Muscle layer of duodenum (tissue), 2 donors: Measurements from ENCODE around the gene UBE2I.
A peak's percentile ranks its signal among the peaks of the same experiment; 100 is the strongest.
"Not testable (repeated sequence)": the region's sequence is repeated elsewhere in the genome, so short reads cannot be mapped to it uniquely, and the experiment has no call there.

ENCODE experiments used
- H3K27ac ChIP-seq: one replicate; pipeline ENCODE4 v1.7.0; 2013; ENCODE audit warnings: mild to moderate bottlenecking, low read length
- H3K27me3 ChIP-seq: one replicate; pipeline ENCODE4 v1.7.0; 2013; ENCODE audit warnings: low read depth, mild to moderate bottlenecking, control low read depth, low read length
- H3K36me3 ChIP-seq, 2 donors: one replicate each; pipeline ENCODE4 v1.7.0; 2013; ENCODE audit warnings: low read length in 2 of 2, control low read depth in 1 of 2, mild to moderate bottlenecking in 1 of 2; ENCODE audit not compliant: insufficient read depth in 2 of 2, control insufficient read depth in 1 of 2
- H3K4me1 ChIP-seq, 2 donors: one replicate each; pipeline ENCODE4 v1.7.0; 2013; ENCODE audit warnings: low read length in 2 of 2, mild to moderate bottlenecking in 2 of 2, control low read depth in 1 of 2, moderate library complexity in 1 of 2; ENCODE audit not compliant: insufficient read depth in 2 of 2, control insufficient read depth in 1 of 2
- H3K4me3 ChIP-seq, 2 donors: one replicate each; pipeline ENCODE4 v1.7.0; 2013; ENCODE audit warnings: low read length in 2 of 2, low read depth in 1 of 2, mild to moderate bottlenecking in 1 of 2
- H3K9me3 ChIP-seq, 2 donors: one replicate each; pipeline ENCODE4 v1.7.0; 2013; ENCODE audit warnings: low read length in 2 of 2, control low read depth in 1 of 2, mild to moderate bottlenecking in 1 of 2; ENCODE audit not compliant: control insufficient read depth in 1 of 2
- donor health status: healthy.

Gene UBE2I

DNA sequence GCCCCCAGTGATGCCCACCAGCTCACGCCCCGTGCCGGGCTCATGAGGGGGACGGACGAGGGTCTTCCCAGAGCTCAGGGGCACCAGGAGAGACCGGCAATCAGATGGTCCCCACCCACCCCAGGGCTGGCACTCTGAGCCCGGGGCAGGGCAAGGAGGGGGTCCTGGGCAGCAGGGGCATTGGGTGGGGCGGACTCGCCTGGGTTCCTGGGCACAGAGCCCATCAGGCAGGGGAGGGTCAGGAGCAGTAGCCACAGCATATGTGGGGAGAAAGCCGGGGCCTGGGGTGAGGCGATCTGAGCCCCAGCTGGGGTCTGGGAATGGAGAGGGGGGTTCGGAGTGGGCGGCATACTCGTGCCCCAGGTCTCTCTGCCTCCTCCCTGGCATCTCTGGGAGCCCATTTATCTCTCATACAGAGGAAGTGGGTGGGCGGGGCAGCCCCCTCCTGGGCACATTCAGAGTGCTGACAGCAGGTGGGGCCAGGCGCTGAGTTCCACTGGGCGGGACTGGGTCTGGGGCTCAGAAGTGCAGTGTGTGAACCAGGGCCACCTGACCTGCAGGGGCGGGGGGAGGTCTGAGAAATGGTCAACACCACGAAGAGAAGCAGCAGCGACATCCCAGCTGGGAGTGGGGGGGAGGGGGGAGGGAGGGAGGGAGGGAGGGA, 20.5 kb upstream of the UBE2I start:
- H3K4me1 ChIP-seq, result no peaks in the 10 kb centered on the region
- no peak overlapping the region for H3K27ac ChIP-seq
- no peaks in the 10 kb centered on the region for H3K9me3 ChIP-seq
- H3K4me3 ChIP-seq, result no peak overlapping the region
- no peaks in the 10 kb centered on the region for H3K36me3 ChIP-seq
- H3K27me3 ChIP-seq, result peaks cover 24% of the 10 kb centered on the region

DNA sequence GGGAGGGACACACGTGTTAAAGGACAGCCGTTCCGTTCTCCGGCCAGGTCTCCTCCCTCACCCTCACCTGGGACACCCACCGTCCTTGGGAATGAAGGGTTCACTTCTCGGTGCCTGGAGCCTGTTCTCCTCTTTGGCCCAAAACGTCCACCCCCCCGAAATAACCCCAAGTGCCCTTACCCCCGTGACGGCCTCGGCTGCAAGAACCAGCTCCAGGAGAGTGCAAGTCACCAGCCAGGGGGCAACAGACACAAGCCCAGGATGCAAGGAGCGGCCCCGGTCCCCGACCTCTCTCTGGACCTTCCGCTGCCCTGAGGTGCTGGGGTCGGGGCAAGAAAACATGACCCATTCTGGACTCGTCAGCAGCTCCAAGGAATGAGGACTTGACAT, 20.0 kb upstream of the UBE2I start:
- H3K9me3 ChIP-seq, result no peaks in the 10 kb centered on the region
- no peaks in the 10 kb centered on the region for H3K4me1 ChIP-seq
- H3K4me3 ChIP-seq, result no peak overlapping the region
- no peaks in the 10 kb centered on the region for H3K36me3 ChIP-seq
- peaks cover 24% of the 10 kb centered on the region for H3K27me3 ChIP-seq
- H3K27ac ChIP-seq, result no peak overlapping the region

DNA sequence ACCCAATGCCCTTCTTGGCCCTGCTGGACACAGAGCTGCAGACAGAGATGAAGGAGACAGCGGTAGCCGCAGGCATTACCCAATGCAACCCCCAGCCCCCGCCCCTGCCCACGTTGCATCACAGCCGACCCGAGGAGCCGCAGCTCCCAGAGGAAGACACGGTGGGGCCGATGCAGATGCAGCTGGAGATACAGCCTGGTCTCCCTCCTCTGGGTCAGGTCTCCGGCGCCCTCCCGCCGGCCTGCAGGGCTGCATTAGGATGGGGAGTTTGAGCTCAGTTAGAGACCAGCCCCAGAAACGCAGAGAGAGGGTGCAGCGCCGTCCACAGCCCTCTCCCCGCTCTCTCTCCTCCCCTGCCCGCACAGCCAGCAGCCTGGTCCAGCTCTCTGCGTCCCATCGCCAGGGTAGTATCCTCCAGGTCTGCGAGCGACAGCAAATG, 19.4 kb upstream of the UBE2I start:
- Histone ChIP-seq H3K27me3 (peaks cover 24% of the 10 kb centered on the region), H3K36me3 (no peaks in the 10 kb centered on the region), H3K4me3 (no peak overlapping the region), H3K4me1 (no peaks in the 10 kb centered on the region), H3K27ac (no peak overlapping the region), H3K9me3 (no peaks in the 10 kb centered on the region)

DNA sequence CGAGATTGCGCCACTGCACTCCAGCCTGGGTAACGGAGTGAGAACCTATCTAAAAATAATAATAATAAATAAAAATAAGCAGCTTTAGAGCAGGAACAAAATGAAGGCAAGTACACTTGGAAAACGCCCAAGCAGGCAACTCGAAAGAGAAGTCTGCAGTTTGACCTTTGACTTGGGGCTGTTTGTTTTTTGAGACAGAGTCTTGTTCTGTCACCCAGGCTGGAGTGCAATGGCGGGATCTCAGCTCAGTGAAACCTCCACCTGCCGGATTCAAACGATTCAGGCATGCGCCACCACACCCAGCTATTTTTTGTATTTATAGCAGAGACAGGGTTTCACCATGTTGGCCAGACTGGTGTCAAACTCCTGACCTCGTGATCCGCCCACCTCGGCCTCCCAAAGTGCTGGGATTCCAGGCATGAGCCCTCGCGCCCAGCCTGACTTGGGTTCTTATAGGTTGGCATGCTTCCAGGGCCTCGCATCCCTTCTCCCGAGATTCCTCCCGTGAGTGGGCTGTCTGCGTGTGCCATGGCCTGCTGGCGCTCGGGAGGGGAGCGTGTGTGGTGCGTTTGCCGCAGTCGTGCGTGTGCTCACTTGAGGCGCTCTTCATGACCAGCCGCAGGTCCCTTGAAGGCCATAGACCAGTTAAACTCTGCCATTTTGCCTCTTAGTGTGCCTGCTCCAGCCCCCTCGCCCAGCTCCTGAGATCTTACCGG, 18.4 kb upstream of the UBE2I start:
- H3K36me3 ChIP-seq, result no peaks in the 10 kb centered on the region
- H3K27me3 ChIP-seq, result peaks cover 18% of the 10 kb centered on the region
- no peak overlapping the region for H3K27ac ChIP-seq
- H3K4me1 ChIP-seq, result no peaks in the 10 kb centered on the region
- H3K9me3 ChIP-seq, result no peaks in the 10 kb centered on the region
- H3K4me3 ChIP-seq, result no peak overlapping the region

DNA sequence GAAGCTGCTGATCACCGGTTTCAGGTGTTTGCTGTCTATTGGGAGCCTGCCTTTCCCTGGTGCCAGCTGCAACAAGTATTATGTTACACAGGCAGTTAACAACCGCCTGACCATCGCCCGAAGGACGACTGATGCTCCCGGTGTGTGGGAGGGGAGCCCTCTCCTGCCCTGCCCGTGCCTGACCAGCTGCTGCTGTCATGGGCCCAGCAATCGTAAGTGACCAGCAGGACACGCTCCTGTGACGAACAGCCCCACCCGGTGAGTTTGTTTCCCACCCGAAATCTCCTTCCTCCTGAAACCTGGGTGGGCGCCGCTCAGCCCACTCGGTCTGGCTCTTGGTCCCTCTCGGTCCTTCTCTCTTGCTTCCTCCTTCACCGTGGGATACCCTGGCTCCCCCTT, 17.9 kb upstream of the UBE2I start:
- Histone ChIP-seq H3K27me3 (peaks cover 16% of the 10 kb centered on the region), H3K9me3 (no peaks in the 10 kb centered on the region), H3K4me3 (no peak overlapping the region), H3K27ac (no peak overlapping the region), H3K4me1 (no peaks in the 10 kb centered on the region), H3K36me3 (no peaks in the 10 kb centered on the region)

DNA sequence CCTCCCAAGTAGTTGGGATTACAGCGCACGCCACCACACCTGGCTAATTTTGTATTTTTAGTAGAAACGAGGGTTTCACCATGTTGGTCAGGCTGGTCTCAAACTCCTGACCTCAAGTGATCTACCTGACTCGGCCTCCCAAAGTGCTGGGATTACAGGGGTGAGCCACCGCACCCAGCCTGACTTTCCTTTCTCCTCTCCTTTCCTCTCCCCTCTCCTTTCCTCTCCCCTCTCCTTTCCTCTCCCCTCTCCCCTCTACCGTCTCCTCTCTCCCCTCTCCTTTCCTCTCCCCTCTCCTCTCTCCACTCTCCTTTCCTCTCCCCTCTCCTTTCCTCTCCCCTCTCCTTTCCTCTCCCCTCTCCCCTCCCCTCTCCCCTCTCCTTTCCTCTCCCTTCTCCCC, 17.2 kb upstream of the UBE2I start:
- H3K9me3 ChIP-seq, H3K27ac ChIP-seq, H3K4me1 ChIP-seq, H3K4me3 ChIP-seq, H3K36me3 ChIP-seq: not testable (repeated sequence)
- peaks cover 16% of the 10 kb centered on the region for H3K27me3 ChIP-seq

DNA sequence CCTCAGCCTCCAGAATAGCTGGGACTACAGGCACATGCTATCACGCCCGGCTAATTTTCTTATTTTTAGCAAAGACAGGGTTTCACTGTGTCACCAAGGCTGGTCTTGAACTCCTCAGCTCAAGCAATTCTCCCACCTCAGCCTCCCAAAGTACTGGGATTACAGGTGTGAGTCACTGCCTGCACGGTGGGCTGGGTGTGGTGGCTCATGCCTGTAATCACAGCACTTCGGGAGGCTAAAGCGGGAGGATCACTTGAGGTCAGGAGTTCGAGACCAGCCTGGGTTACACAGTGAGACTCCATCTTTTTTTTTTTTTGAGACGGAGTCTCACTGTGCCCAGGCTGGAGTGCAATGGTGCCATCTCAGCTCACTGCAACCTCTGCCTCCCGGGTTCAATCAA, 16.6 kb upstream of the UBE2I start:
- not testable (repeated sequence) for H3K36me3 ChIP-seq, H3K4me1 ChIP-seq, H3K9me3 ChIP-seq, H3K4me3 ChIP-seq, H3K27ac ChIP-seq
- peaks cover 14% of the 10 kb centered on the region for H3K27me3 ChIP-seq

DNA sequence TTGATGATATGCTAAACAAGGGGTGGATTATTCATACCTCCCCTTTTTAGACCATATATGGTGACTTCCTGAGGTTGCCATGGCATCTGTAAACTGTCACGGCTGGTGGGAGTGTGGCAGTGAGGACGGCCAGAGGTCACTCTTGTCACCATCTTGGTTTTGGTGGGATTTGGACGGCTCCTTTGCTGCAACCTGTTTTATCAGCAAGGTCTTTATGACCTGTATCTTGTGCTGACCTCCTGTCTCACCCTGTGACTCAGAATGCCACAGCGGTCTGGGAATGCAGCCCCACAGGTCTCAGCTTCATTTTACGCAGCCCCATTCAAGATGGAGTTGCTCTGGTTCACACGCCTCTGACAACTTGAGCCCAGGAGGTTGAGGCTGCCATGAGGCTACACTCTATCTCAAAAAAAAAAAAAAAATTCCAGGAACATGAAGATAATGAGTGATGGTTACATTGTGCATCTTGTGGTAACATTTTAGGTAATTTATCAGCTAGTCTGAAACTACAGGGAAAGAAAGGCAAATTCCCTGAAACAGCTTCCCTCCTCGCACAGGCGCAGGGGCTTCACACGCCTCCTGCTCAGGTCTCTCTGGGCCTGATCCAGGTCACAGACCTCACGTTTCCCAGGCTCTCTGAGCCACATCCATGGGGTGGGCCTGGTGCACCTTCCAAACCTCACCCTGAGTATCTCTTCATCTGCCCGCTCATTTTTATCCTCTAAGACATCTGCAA, 15.3 kb upstream of the UBE2I start:
- H3K4me3 ChIP-seq, result no peak overlapping the region
- peaks cover 9% of the 10 kb centered on the region for H3K27me3 ChIP-seq

DNA sequence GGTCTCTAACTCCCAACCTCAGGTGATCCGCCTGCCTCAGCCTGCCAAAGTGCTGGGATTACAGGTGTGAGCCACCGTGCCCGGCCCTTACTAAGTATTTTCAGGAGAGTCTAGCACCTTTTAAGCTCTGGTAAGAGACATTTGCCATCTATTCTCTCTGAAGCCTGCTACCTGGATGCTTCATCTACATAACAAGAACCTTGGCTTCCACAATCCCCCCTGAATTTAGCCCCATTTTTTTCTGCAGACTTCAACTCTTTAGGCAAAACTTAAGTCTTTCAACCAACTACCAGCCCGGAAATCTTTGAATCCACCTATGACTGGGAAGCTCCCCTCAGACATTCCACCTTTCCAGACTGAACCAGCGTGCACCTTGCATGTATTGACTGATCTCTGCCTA, 14.0 kb upstream of the UBE2I start:
- Histone ChIP-seq H3K27me3 (peaks cover 3% of the 10 kb centered on the region), H3K27ac (no peak overlapping the region), H3K4me1 (no peaks in the 10 kb centered on the region), H3K4me3 (no peak overlapping the region), H3K9me3 (no peaks in the 10 kb centered on the region), H3K36me3 (no peaks in the 10 kb centered on the region)

More for the DNA sequence above, 15.3 kb upstream of the UBE2I start:
- Histone ChIP-seq H3K27ac (no peak overlapping the region), H3K9me3 (no peaks in the 10 kb centered on the region), H3K36me3 (no peaks in the 10 kb centered on the region), H3K4me1 (no peaks in the 10 kb centered on the region)

DNA sequence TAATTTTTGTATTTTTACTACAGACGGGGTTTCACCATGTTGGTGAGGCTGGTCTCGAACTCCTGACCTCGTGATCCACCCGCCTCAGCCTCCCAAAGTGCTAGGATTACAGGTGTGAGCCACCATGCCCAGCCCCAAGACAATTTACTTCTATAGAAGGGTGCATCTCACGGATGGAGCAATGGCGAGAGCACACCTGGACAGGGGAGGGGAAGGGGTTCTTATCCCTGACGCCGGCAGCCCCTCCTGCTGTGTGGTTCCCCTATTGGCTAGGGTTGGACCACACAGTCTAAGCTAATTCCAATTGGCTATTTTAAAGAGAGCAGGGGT, 12.8 kb upstream of the UBE2I start:
- not testable (repeated sequence) for H3K36me3 ChIP-seq, H3K27me3 ChIP-seq, H3K27ac ChIP-seq

DNA sequence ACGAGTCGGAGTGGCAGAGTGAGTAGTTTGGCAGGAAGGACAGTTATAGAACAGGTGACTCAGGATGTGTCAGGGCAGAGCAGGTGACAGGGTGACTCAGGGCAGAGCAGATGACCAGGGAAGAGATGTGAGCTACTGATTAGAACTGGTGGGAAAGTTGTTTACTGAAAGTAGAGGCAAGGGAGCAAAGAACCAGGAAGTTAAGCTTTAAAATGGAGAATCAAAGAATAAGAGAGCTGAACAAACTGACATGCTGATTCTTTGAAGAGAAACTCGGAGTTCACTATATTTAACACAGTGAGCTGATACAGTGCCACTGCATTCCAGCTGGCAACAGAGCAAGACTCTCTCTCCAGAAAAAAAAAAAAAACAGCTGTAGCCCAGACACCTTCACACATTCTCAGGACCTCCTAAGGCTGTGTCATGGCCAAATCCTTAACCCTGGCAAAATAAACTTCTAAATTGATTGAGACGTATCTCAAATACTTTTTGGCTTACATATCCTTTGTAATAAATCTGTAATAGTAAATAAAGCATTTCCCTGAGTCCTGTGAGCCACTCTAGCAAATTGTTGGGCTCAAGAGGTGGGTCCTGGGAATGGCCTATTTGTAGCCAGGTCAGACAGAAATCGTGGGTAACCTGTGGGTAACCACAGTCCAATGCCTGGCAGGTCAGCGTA, 12.3 kb upstream of the UBE2I start:
- peak overlapping the region; percentile 45 for H3K27ac ChIP-seq

More for the DNA sequence above, 12.8 kb upstream of the UBE2I start:
- H3K9me3 ChIP-seq, H3K4me1 ChIP-seq, H3K4me3 ChIP-seq: not testable (repeated sequence)

More for the DNA sequence above, 12.3 kb upstream of the UBE2I start:
- H3K9me3 ChIP-seq, result no peaks in the 10 kb centered on the region
- H3K27me3 ChIP-seq, result peaks cover 6% of the 10 kb centered on the region
- peaks cover 0 to 7% of the 10 kb centered on the region in 2 donors for H3K4me1 ChIP-seq
- no peak overlapping the region for H3K4me3 ChIP-seq
- H3K36me3 ChIP-seq, result no peaks in the 10 kb centered on the region
